H1 (cell line): Measurements from ENCODE around the gene ADGRL2. TPM values are rescaled to one million over a fixed set of nuclear protein-coding genes. Genes with fewer than 3 reads are reported as not detected.

Experiments used
- ASH2L ChIP-seq: fragments of 200-600, 300-600 bp; sonication (generic); IDR thresholded peaks from one replicate; pipeline ENCODE4 v1.7.1; 2017; ENCODE audit warnings: low read length
- FOSL1 ChIP-seq: IDR thresholded peaks from 2 replicates; pipeline ENCODE4 v1.6.1; 2011; ENCODE audit warnings: mild to moderate bottlenecking, low read depth, low read length, moderate library complexity; ENCODE audit not compliant: insufficient read depth
- GTF2F1 ChIP-seq: IDR thresholded peaks from 2 replicates; pipeline ENCODE4 v1.6.1; 2012; ENCODE audit warnings: low read depth, low read length, improper control_type of control experiment, borderline replicate concordance
- POLR2A ChIP-seq, 2 experiments: IDR thresholded peaks; 1 replicate in 1 of 2; 2 replicates in 1 of 2; pipeline ENCODE4 v1.6.1; 2011; ENCODE audit warnings: low read depth in 2 of 2, low read length in 2 of 2, mild to moderate bottlenecking in 2 of 2; ENCODE audit errors: control extremely low read depth in 1 of 2
- RXRA ChIP-seq: IDR thresholded peaks from 2 replicates; pipeline ENCODE4 v1.6.1; 2011; ENCODE audit warnings: low read depth, mild to moderate bottlenecking, low read length, moderate library complexity; ENCODE audit not compliant: insufficient read depth
- TEAD4 ChIP-seq: IDR thresholded peaks from 2 replicates; pipeline ENCODE4 v1.6.1; 2012; ENCODE audit warnings: low read depth, low read length, inconsistent platforms, mixed read lengths
- USF2 ChIP-seq: IDR thresholded peaks from 2 replicates; pipeline ENCODE4 v1.6.1; 2011; ENCODE audit warnings: low read length, improper control_type of control experiment
- ZNF274 ChIP-seq: IDR thresholded peaks from 2 replicates; pipeline ENCODE4 v1.7.0; 2012; ENCODE audit warnings: low read length, borderline replicate concordance; ENCODE audit errors: extremely low read depth
- polyA plus RNA-seq, 7 experiments: library from polyadenylated mRNA; depleted of rRNA in 3 of 7; stranded (reverse) in 5 of 7; unstranded in 2 of 7; fragments of >200 nt in 5 of 7; fragments of 200-250 nt in 2 of 7; gene quantifications; 1 replicate in 5 of 7; 2 replicates in 1 of 7; 4 replicates in 1 of 7; pipeline versions ENCODE4 v1.2.1 to v1.2.3, GENCODE V29; 2011 to 2013; ENCODE audit warnings: missing spikeins in 2 of 7, mixed read lengths in 2 of 7
- total RNA-seq: library from RNA; stranded (reverse); fragmentation: NEBNext Ultra II Directional; extraction: Animal tissue kit (Norgen Biotek cat#: 25700); gene quantifications from 2 replicates; pipeline ENCODE4 v1.2.1, GENCODE V29; 2021

ADGRL2 gene
- total and polyA plus RNA-seq, 2 of the 8 experiments (the other 6 are each of a cell fraction or from before 2014, with no cell fraction given): 113 to 124 TPM

GRCh38 chr1:81850495-81850894, 49.8 kb downstream of the ADGRL2 start (continued):
- no peak for TF ChIP-seq FOSL1
- no peak for TF ChIP-seq GTF2F1
- TF ChIP-seq USF2: no peak
- no peak for TF ChIP-seq POLR2A (IDR thresholded peaks at IDR 0.05; ENCODE audit: control extremely low read depth in 1 of 2, low read depth in 2 of 2, low read length in 2 of 2)
- TF ChIP-seq RXRA: no peak
- no peak for TF ChIP-seq ZNF274
- no peak for TF ChIP-seq ASH2L
- no peak for TF ChIP-seq TEAD4
